Endothelial cell (in vitro differentiated cells): ENCODE data around the gene SIT1. TPM values are rescaled to one million over a fixed set of nuclear protein-coding genes. Genes with fewer than 3 reads are reported as not detected.
"Not testable (repeated sequence)": the region's sequence is repeated elsewhere in the genome, so short reads cannot be mapped to it uniquely, and the experiment has no call there.

ENCODE experiments used
- DNase-seq: peaks from one replicate; pipeline ENCODE4 v3.0.0; 2021; ENCODE audit warnings: low spot score
- H3K27ac Mint-ChIP-seq: one replicate; pipeline ENCODE4 v1.8.0; 2021; ENCODE audit warnings: mixed read lengths, inconsistent platforms; ENCODE audit not compliant: unreplicated experiment
- H3K27me3 Mint-ChIP-seq: one replicate; pipeline ENCODE4 v1.8.0; 2021; ENCODE audit warnings: mild to moderate bottlenecking, moderate library complexity, mixed read lengths, inconsistent platforms; ENCODE audit not compliant: unreplicated experiment
- H3K36me3 Mint-ChIP-seq: one replicate; pipeline ENCODE4 v1.8.0; 2021; ENCODE audit warnings: mild to moderate bottlenecking, low read depth, mixed read lengths, inconsistent platforms; ENCODE audit not compliant: unreplicated experiment
- H3K4me1 Mint-ChIP-seq: one replicate; pipeline ENCODE4 v1.8.0; 2021; ENCODE audit warnings: mild to moderate bottlenecking, mixed read lengths, inconsistent platforms; ENCODE audit not compliant: unreplicated experiment
- H3K4me3 Mint-ChIP-seq: one replicate; pipeline ENCODE4 v1.8.0; 2021; ENCODE audit warnings: mild to moderate bottlenecking, mixed read lengths, inconsistent platforms; ENCODE audit not compliant: unreplicated experiment
- H3K9me3 Mint-ChIP-seq: one replicate; pipeline ENCODE4 v1.8.0; 2021; ENCODE audit warnings: mixed read lengths, inconsistent platforms; ENCODE audit not compliant: unreplicated experiment
- CTCF ChIP-seq: fragments of 200-600 bp; sonication (generic); IDR thresholded peaks from one replicate; pipeline ENCODE4 v1.5.0; 2021; ENCODE audit warnings: antibody characterized with exemption; ENCODE audit not compliant: unreplicated experiment
- total RNA-seq: library from RNA; stranded (reverse); fragmentation: NEBNext Ultra II Directional; extraction: Animal tissue kit (Norgen Biotek cat#: 25700); gene quantifications from one replicate; pipeline ENCODE4 v1.2.1, GENCODE V29; 2021; ENCODE audit not compliant: unreplicated experiment

SIT1 gene
- total RNA-seq, 1 donor from 2014 or later = not detected

- no peak for DNase-seq
- H3K36me3 Mint-ChIP-seq = no peaks in the 10 kb centered on the region
- H3K9me3 Mint-ChIP-seq = no peaks in the 10 kb centered on the region
- H3K27ac Mint-ChIP-seq = peak within 1 kb of the TSS; percentile 11
- H3K4me1 Mint-ChIP-seq = peaks cover 15% of the 10 kb centered on the region
- no peak for TF ChIP-seq CTCF
- peaks cover 15% of the 10 kb centered on the region for H3K27me3 Mint-ChIP-seq
- H3K4me3 Mint-ChIP-seq = peak within 1 kb of the TSS; percentile 80
These were observed 32.4 kb downstream of the SIT1 start, which contains the start of gene CD72 for GRCh38 chr9:35618325-35618727. Gene CD72 (minus strand): TSS chr9:35618413. CDS start chr9:35618303, 110 bp downstream.

GRCh38 chr9:35617548-35617947, 33.2 kb downstream of the SIT1 start:
- Mint-ChIP-seq H3K27ac (peak overlapping the region; percentile 11), H3K9me3 (no peaks in the 10 kb centered on the region), H3K27me3 (peaks cover 15% of the 10 kb centered on the region), H3K4me3 (no peak overlapping the region), H3K36me3 (no peaks in the 10 kb centered on the region), H3K4me1 (peaks cover 15% of the 10 kb centered on the region)
- no peak for TF ChIP-seq CTCF
- no peak for DNase-seq

DNA sequence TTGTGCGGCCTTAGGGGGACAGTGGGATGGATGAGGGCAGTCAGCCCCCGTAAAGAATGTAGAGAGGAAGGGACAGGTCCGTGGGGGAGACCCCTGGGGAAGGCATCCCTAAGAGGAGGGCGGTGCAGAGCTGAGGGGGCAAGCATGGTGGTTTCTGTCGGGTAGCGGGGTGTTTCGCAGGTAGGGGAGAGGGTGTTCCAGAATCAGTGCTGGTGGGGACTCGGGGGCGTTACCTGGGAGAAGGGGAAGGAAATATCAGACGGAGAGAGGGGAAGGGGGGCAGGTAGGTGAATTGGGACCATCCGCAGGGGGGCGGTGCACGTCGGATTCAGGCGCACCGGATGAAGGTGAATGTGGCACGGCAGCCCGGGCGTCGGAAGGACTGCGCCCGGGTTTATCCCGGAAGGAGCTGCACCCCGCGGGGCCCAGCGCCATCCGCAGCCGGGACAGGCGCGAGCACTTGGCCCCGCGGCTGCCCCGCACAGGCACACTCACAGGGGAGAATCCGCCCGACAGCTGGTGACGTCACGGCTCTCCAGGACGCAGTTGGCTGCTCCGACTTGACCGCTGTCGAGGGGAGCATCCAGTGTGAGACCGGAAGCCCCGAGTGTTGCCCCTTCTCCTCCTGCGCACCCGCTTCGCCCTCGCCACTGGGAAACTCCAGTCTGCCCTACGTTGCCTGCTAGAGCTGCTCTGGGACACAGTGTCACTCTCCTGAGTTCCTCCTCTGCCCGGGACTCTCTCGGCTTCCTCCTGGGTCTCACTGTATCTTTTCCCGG, 33.9 kb downstream of the SIT1 start:
- H3K27me3 Mint-ChIP-seq = peaks cover 15% of the 10 kb centered on the region
- H3K9me3 Mint-ChIP-seq = no peaks in the 10 kb centered on the region
- no peaks in the 10 kb centered on the region for H3K36me3 Mint-ChIP-seq
- peaks cover 15% of the 10 kb centered on the region for H3K4me1 Mint-ChIP-seq
- H3K4me3 Mint-ChIP-seq = peak overlapping the region; percentile 56
- no peak for TF ChIP-seq CTCF
- H3K27ac Mint-ChIP-seq = peak overlapping the region; percentile 11
- peak; percentile 43 for DNase-seq

DNA sequence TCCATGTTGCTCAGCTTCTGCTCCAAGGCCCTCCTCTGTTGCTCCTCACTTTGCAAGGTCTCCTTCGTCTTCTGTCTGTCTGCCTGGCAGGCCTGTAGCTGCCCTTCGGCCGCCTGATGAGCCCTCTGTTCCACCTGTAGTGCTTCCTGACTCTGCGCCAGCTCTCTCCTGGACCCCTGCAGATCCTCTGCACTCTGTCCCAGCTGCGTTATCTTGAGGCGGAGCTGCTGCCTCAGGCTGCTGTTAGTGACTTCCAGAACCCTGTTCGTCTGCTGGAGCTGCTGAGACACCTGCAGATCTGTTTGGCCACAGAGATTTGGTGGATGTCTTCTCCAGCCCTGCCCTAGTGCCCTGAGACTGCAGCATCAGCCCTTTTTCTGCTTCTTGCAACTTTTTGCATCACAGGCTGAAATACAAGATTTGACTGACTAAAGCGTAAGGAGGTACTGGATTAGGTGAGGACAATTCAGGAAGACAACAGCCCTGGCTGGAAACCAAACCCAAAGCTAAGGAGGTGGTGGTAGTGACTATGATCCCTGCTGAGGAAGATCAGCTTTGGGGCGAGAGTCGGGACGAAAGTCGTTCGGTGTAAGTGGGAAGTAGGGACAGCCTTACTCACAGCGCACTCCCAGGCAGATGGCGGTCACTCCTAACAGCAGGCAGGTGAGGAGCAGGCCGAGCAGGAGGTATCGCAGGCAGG, 34.6 kb downstream of the SIT1 start:
- no peak for TF ChIP-seq CTCF
- H3K4me3 Mint-ChIP-seq = peak overlapping the region; percentile 6
- H3K36me3 Mint-ChIP-seq = no peaks in the 10 kb centered on the region
- H3K4me1 Mint-ChIP-seq = peaks cover 15% of the 10 kb centered on the region
- no peak for DNase-seq
- H3K27me3 Mint-ChIP-seq = peaks cover 15% of the 10 kb centered on the region
- H3K9me3 Mint-ChIP-seq = no peaks in the 10 kb centered on the region
- H3K27ac Mint-ChIP-seq = no peak overlapping the region

DNA sequence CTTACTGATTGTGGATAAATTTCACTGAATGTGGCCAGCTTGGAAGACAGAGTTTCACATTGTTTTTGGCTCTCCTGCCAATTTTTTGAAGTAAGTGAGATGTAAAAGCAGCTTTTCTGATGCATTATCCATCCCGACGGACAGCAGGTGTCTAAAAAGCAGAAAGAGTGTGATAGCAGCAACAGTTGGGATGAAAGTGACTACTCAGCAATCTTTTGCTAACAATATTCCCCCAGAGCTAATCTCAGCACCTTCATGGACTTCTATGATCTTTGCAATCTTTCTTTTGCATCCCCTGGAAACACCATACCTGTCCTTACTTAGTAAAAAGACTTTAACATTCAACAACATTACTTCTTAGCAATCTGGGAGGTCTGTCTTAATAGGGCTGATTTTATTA, 37.9 kb downstream of the SIT1 start:
- TF ChIP-seq CTCF = no peak
- Mint-ChIP-seq H3K4me3 (no peak overlapping the region), H3K9me3 (no peaks in the 10 kb centered on the region), H3K27ac (no peak overlapping the region), H3K36me3 (peaks cover 1% of the 10 kb centered on the region), H3K27me3 (peaks cover 7% of the 10 kb centered on the region), H3K4me1 (peaks cover 10% of the 10 kb centered on the region)
- no peak for DNase-seq

- not testable (repeated sequence) for H3K27me3 Mint-ChIP-seq, H3K9me3 Mint-ChIP-seq, H3K27ac Mint-ChIP-seq, H3K4me1 Mint-ChIP-seq, H3K36me3 Mint-ChIP-seq, DNase-seq, H3K4me3 Mint-ChIP-seq
These were observed 38.7 kb downstream of the SIT1 start for GRCh38 chr9:35612066-35612465.
